ENCODE results near the gene OR6B1.

GRCh38 chr7:143967398-143967797, 32.7 kb upstream of the OR6B1 start:
- TF ChIP-seq REST (IDR thresholded peaks at IDR 0.05; ENCODE audit: unreplicated experiment), result no peak
- no peak for TF ChIP-seq EZH2phosphoT487 (IDR thresholded peaks at IDR 0.05; ENCODE audit: unreplicated experiment)
- no peak for TF ChIP-seq CTCF (conservative IDR thresholded peaks at IDR 0.05; ENCODE audit: low read depth in 2 of 2)
- no peak for TF ChIP-seq EZH2 (IDR thresholded peaks at IDR 0.05; ENCODE audit: low read depth, unreplicated experiment)
- TF ChIP-seq ZNF114 (CRISPR knock-in tag; IDR thresholded peaks at IDR 0.05), result no peak
- TF ChIP-seq POLR2AphosphoS5 (IDR thresholded peaks at IDR 0.05; ENCODE audit: low read depth), result no peak
- TF ChIP-seq CREB1 (CRISPR knock-in tag; IDR thresholded peaks at IDR 0.05; ENCODE audit: low read depth), result no peak
- no peak for TF ChIP-seq JUNB (IDR thresholded peaks at IDR 0.05; ENCODE audit: unreplicated experiment)
- TF ChIP-seq ETS1 (IDR thresholded peaks at IDR 0.05), result no peak
- TF ChIP-seq ZNF462 (CRISPR knock-in tag; IDR thresholded peaks at IDR 0.05), result no peak
- no peak for TF ChIP-seq NANOG (IDR thresholded peaks at IDR 0.05; ENCODE audit: borderline replicate concordance)
